K562 (cell line): ENCODE measurements around the gene METTL25B. TPM values are rescaled to one million over a fixed set of nuclear protein-coding genes. Genes with fewer than 3 reads are reported as not detected.

Source experiments
- ARID3A ChIP-seq: IDR thresholded peaks from 2 replicates; pipeline ENCODE4 v1.6.1; 2012; ENCODE audit warnings: low read depth, low read length, improper control_type of control experiment, borderline replicate concordance
- ATF6 ChIP-seq: sonication (generic); formaldehyde crosslinking; IDR thresholded peaks from 2 replicates; pipeline ENCODE4 v1.4.0; 2020; ENCODE audit warnings: mild to moderate bottlenecking, missing genetic modification reagents
- ESRRA ChIP-seq: fragments of 450-650 bp; IDR thresholded peaks from 2 replicates; pipeline ENCODE4 v1.6.1; 2014; ENCODE audit warnings: low read depth, mild to moderate bottlenecking, moderate library complexity, borderline replicate concordance
- MIER1 ChIP-seq: fragments of 450-650 bp; IDR thresholded peaks from 2 replicates; pipeline ENCODE4 v1.6.1; 2016; ENCODE audit warnings: antibody characterized with exemption, mild to moderate bottlenecking, low read depth
- REST ChIP-seq, 2 experiments: fragments of 450-650 bp; formaldehyde crosslinking in 1 of 2; IDR thresholded peaks; 2 replicates each; pipeline versions ENCODE4 v1.4.0 to v1.6.1; 2014 to 2020; ENCODE audit warnings: mild to moderate bottlenecking in 2 of 2, borderline replicate concordance in 1 of 2, low read depth in 1 of 2
- RHOXF2B ChIP-seq: fragments of 250-450 bp; sonication (Bioruptor Pico); conservative IDR thresholded peaks from 2 replicates; pipeline ENCODE4 v1.5.1; 2021
- SP1 ChIP-seq: sonication (generic); formaldehyde crosslinking; IDR thresholded peaks from 2 replicates; pipeline ENCODE4 v1.8.1; 2022; ENCODE audit warnings: mild to moderate bottlenecking, missing genetic modification reagents
- SREBF2 ChIP-seq: sonication (generic); formaldehyde crosslinking; IDR thresholded peaks from 2 replicates; pipeline ENCODE4 v1.4.0; 2020; ENCODE audit warnings: mild to moderate bottlenecking, missing genetic modification reagents
- TEAD4 ChIP-seq, 2 experiments: sonication (generic) in 1 of 2; formaldehyde crosslinking in 1 of 2; IDR thresholded peaks; 2 replicates each; pipeline versions ENCODE4 v1.6.1 to v1.8.0; 2012 to 2022; ENCODE audit warnings: borderline replicate concordance in 1 of 2, inconsistent platforms in 1 of 2, low read length in 1 of 2, mild to moderate bottlenecking in 1 of 2, missing genetic modification reagents in 1 of 2
- ZNF197 ChIP-seq: fragments of 200-800 bp; sonication (Bioruptor generic); IDR thresholded peaks from 2 replicates; pipeline ENCODE4 v1.6.1; 2016; ENCODE audit warnings: low read depth, missing genetic modification characterization, missing compliant biosample characterization
- ZNF280B ChIP-seq: fragments of 250-450 bp; sonication (Bioruptor Pico); IDR thresholded peaks from 2 replicates; pipeline ENCODE4 v1.5.1; 2021; ENCODE audit warnings: mild to moderate bottlenecking
- ZNF444 ChIP-seq: fragments of 250-450 bp; sonication (Bioruptor Pico); IDR thresholded peaks from 2 replicates; pipeline ENCODE4 v1.4.0; 2020; ENCODE audit warnings: mild to moderate bottlenecking, moderate library complexity
- ZNF586 ChIP-seq: fragments of 450-650 bp; formaldehyde crosslinking; conservative IDR thresholded peaks from 2 replicates; pipeline ENCODE4 v1.4.0; 2020; ENCODE audit warnings: mild to moderate bottlenecking, moderate library complexity
- polyA plus RNA-seq, 8 experiments: library from polyadenylated mRNA; depleted of rRNA in 4 of 8; stranded (reverse) in 5 of 8; unstranded in 3 of 8; fragments of >200 nt; fragmentation: Nextera tagmentation in 2 of 8; fragmentation: Illumina TruSeq in 1 of 8; extraction: Ambion mirVana in 2 of 8; extraction: Trizol in 1 of 8; gene quantifications; 2 replicates each; pipeline versions ENCODE4 v1.2.1 to v1.2.3, GENCODE V29; 2011 to 2014; ENCODE audit warnings: inconsistent platforms in 1 of 8, missing spikeins in 1 of 8
- total RNA-seq, 7 experiments: library from RNA; depleted of rRNA in 6 of 7; stranded (reverse); fragments of >200 nt in 6 of 7; fragmentation: Illumina TruSeq in 2 of 7; extraction: Trizol in 2 of 7; gene quantifications; 2 replicates each; pipeline versions ENCODE4 v1.2.1 to v1.2.3, GENCODE V29; 2011 to 2021; ENCODE audit warnings: low replicate concordance in 1 of 7

The METTL25B gene
- total and polyA plus RNA-seq, 9 of the 15 experiments (the other 6 are each of a cell fraction or from before 2014, with no cell fraction given), result 7.7 to 48.3 (median 33.1) TPM

- TF ChIP-seq REST (IDR thresholded peaks at IDR 0.05; ENCODE audit: borderline replicate concordance) (peak; percentile 86), REST (CRISPR knock-in tag; IDR thresholded peaks at IDR 0.05; ENCODE audit: low read depth) (no peak), ZNF444 (CRISPR knock-in tag) (no peak), MIER1 (no peak), ESRRA (no peak), ATF6 (CRISPR knock-in tag) (0 out of 2 replicates have a peak, but pooled peaks have one; percentile 47), ZNF197 (CRISPR knock-in tag) (no peak), ZNF280B (CRISPR knock-in tag) (no peak), TEAD4 (IDR thresholded peaks at IDR 0.05; ENCODE audit: low read length) (no peak), TEAD4 (CRISPR knock-in tag; IDR thresholded peaks at IDR 0.05; ENCODE audit: borderline replicate concordance) (no peak), SP1 (CRISPR knock-in tag) (no peak), SREBF2 (CRISPR knock-in tag) (no peak), ARID3A (no peak), ZNF586 (CRISPR knock-in tag) (no peak), RHOXF2B (CRISPR knock-in tag) (no peak)
Measured at GRCh38 chr1:156727926-156728598, at the start of gene METTL25B (continued).
